Measurements from ENCODE around the gene KIRREL3.

Gene KIRREL3

GRCh38 chr11:126602349-126602940 is 398.1 kb downstream of the KIRREL3 start:
- no peak overlapping the region for H3K4me3 ChIP-seq (ENCODE audit: low read length)
- no peak for DNase-seq (ENCODE audit: low read depth)
- TF ChIP-seq, protein P1, sequence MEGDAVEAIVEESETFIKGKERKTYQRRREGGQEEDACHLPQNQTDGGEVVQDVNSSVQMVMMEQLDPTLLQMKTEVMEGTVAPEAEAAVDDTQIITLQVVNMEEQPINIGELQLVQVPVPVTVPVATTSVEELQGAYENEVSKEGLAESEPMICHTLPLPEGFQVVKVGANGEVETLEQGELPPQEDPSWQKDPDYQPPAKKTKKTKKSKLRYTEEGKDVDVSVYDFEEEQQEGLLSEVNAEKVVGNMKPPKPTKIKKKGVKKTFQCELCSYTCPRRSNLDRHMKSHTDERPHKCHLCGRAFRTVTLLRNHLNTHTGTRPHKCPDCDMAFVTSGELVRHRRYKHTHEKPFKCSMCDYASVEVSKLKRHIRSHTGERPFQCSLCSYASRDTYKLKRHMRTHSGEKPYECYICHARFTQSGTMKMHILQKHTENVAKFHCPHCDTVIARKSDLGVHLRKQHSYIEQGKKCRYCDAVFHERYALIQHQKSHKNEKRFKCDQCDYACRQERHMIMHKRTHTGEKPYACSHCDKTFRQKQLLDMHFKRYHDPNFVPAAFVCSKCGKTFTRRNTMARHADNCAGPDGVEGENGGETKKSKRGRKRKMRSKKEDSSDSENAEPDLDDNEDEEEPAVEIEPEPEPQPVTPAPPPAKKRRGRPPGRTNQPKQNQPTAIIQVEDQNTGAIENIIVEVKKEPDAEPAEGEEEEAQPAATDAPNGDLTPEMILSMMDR (conservative IDR thresholded peaks at IDR 0.05; ENCODE audit: low read depth, low read length) = no peak

- no peak overlapping the region for H3K4me3 ChIP-seq (ENCODE audit: low read length)
Observed at GRCh38 chr11:126601550-126602215, 398.9 kb downstream of the KIRREL3 start.

DNA sequence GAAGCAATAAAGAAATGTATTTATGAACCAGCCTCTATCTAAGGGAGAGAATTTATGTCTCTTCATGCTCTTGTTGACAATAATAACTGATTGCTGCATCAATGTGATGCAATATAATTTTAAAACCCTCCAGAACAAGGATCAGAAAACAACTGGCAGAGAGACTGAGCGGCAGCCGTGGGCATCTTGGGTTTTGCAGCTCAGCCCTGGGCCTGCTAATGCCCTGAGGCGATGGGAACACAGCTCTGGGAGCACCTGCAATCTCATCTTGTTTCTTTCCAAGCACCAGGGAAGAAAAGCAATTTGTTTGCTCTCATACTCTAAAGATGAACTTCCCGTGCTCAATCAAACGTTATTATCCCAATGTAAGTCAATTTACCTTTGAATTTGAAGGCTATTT is 399.4 kb downstream of the KIRREL3 start:
- no peak overlapping the region for H3K4me3 ChIP-seq (ENCODE audit: low read length)
- no peak for DNase-seq (ENCODE audit: low read depth)
- TF ChIP-seq, protein P1 (conservative IDR thresholded peaks at IDR 0.05; ENCODE audit: low read depth, low read length) = no peak

More at GRCh38 chr11:126601550-126602215, 398.9 kb downstream of the KIRREL3 start:
- TF ChIP-seq, protein P1 (conservative IDR thresholded peaks at IDR 0.05; ENCODE audit: low read depth, low read length) = no peak
- no peak for DNase-seq (ENCODE audit: low read depth)

DNA sequence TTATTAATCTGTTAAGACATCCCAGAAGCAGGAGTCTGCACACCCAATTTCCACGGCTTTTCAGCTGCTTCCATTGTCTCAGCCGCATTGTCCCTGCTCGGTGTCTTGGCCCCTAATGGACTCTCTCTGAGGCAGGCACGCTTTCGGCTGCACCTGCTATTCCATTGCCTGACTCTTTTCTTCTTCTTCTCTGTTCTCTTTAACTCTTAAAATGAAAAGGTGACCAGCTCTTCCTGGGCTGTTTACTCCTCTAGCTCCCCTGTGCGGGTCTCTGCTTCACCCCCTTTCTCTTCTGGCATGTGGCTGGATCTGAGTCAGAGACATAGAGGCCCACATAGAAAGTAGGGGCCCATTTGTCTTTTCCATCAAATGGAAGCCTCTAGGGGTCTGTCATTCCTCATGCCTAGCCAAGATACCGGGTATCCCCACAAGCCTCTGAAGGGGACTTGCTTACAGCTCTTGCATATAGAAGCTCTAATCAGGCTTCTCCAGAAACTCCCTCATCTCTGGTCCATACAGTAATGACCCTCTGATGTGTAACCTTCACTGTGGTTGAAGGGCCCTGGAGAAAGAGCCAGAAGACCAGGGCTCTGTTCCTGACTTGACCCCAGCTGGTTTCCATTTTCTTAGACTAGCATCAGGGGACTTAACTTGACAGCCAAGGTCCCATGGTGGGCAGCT is 401.2 kb downstream of the KIRREL3 start:
- TF ChIP-seq, protein P1 (conservative IDR thresholded peaks at IDR 0.05; ENCODE audit: low read depth, low read length) = no peak
- no peak overlapping the region for H3K4me3 ChIP-seq (ENCODE audit: low read length)
- no peak for DNase-seq (ENCODE audit: low read depth)

DNA sequence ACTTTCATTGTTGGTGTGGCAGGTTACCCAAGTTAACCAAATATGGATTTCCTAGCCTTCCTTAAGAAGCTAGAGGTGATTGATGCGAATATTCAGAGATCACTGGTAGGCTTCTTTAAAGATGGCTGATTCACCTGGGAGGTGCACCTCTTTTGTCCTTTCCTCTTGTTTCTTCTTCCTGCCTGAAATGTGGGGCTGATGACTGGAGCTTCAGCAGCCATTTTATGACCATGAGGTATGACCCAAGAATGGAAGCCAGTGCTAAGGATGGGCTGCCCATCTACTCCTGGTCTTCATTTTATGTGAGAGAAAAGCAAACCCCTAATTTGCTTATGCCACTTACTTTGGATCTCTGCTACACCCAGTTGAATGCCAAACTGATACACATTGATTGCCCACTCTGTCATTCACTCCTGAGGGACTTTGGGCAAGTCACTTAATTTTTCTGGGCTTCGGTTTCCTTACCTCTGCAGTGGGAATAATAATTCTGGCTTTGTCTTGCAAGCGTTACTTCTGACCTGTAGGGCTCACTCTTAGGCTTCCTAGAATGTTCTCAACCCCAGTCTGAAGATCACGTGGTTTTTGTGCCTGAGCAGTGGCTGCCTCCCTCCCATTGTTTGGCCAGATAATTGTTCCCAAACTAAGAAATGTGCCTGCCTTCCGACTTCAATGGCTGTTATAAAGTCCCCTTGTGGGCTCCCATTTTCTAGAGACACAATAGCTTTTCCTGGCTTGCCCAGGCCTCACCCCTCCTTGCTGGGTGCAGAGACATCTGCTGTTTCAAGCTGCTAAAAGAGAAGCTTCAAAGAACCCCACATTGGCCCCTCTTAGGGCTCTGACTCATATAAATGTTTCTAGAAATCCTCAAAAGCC is 402.0 kb downstream of the KIRREL3 start:
- DNase-seq (ENCODE audit: low read depth) = no peak
- TF ChIP-seq, protein P1 (conservative IDR thresholded peaks at IDR 0.05; ENCODE audit: low read depth, low read length) = no peak
- no peak overlapping the region for H3K4me3 ChIP-seq (ENCODE audit: low read length)

DNA sequence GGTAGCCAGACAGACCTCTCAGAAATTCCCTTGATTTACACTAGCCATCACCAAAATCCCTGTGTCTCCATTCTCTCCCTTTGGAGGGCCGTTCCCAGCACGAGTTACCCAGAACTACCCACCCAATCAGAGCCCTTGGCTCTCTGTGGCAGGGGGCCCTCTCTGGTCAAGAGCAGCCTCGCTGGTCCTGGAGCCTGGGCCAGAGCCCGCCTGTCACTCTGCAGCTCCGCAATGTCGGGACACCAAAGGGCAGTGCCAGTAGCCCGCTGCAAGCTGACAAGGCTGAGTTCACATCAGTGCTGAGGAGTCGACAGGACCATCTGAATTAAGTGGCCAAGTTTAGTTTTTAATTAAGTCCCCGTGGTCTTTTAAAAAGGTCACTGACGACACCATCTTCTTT is 403.5 kb downstream of the KIRREL3 start:
- H3K4me3 ChIP-seq (ENCODE audit: low read length) = no peak overlapping the region
- TF ChIP-seq, protein P1 (conservative IDR thresholded peaks at IDR 0.05; ENCODE audit: low read depth, low read length) = no peak
- DNase-seq (ENCODE audit: low read depth) = no peak
